MM.1S (cell line): ENCODE measurements around the gene EIPR1.

Experiments used
- CTCF ChIP-seq: fragments of 300-600 bp; sonication (generic); IDR thresholded peaks from 2 replicates; pipeline ENCODE4 v1.5.1; 2016; ENCODE audit warnings: antibody characterized with exemption, low read length, mixed read lengths
- EZH2 ChIP-seq: fragments of 300-600 bp; sonication (generic); optimal IDR thresholded peaks from 2 replicates; pipeline ENCODE3; 2017; ENCODE audit warnings: low read depth, mild to moderate bottlenecking, antibody characterized with exemption, low read length, mixed read lengths

GRCh38 chr2:3183766-3184165 is 193.9 kb downstream of the EIPR1 start:
- TF ChIP-seq CTCF (no peak), EZH2 (no peak)
